Liver (tissue), 3 donors: ENCODE measurements around the gene GPR68.

ENCODE experiments used
- ATF3 ChIP-seq: IDR thresholded peaks from 2 replicates; pipeline ENCODE4 v1.6.1; 2016; ENCODE audit warnings: antibody characterized with exemption
- CTCF ChIP-seq: fragments of 150-350 bp; IDR thresholded peaks from 2 replicates; pipeline ENCODE4 v1.5.1; 2017; ENCODE audit warnings: improper control_type of control experiment, low read depth, low read length; ENCODE audit not compliant: missing input control
- EGR1 ChIP-seq, 2 donors: IDR thresholded peaks; 2 replicates each; pipeline ENCODE4 v1.6.1; 2016 to 2018; ENCODE audit warnings: antibody characterized with exemption in 2 of 2, low read depth in 2 of 2
- GABPA ChIP-seq, 2 donors: IDR thresholded peaks in 1 of 2; conservative IDR thresholded peaks in 1 of 2; 2 replicates each; pipeline ENCODE4 v1.6.1; 2016; ENCODE audit warnings: antibody characterized with exemption in 2 of 2, mild to moderate bottlenecking in 1 of 2, moderate library complexity in 1 of 2
- HNF4G ChIP-seq: IDR thresholded peaks from 2 replicates; pipeline ENCODE4 v1.6.1; 2016; ENCODE audit warnings: antibody characterized with exemption
- RAD21 ChIP-seq, 2 donors: IDR thresholded peaks; 2 replicates each; pipeline ENCODE4 v1.6.1; 2016; ENCODE audit warnings: antibody characterized with exemption in 2 of 2, mild to moderate bottlenecking in 2 of 2
- SP1 ChIP-seq: IDR thresholded peaks from 2 replicates; pipeline ENCODE4 v1.6.1; 2018; ENCODE audit warnings: antibody characterized with exemption, mild to moderate bottlenecking
- TAF1 ChIP-seq: conservative IDR thresholded peaks from 2 replicates; pipeline ENCODE4 v1.6.1; 2016; ENCODE audit warnings: antibody characterized with exemption, mild to moderate bottlenecking
- YY1 ChIP-seq: IDR thresholded peaks from 2 replicates; pipeline ENCODE4 v1.6.1; 2016; ENCODE audit warnings: antibody characterized with exemption, mild to moderate bottlenecking
- ZBTB33 ChIP-seq: IDR thresholded peaks from 2 replicates; pipeline ENCODE4 v1.6.1; 2016; ENCODE audit warnings: antibody characterized with exemption
- donor health status: healthy.
- donor health status: healthy.

- TF ChIP-seq CTCF: no peak
- TF ChIP-seq YY1: no peak
- TF ChIP-seq ZBTB33: no peak
- TF ChIP-seq TAF1: no peak
- TF ChIP-seq ATF3: no peak
- no peak for TF ChIP-seq HNF4G
- no peak for TF ChIP-seq SP1
- no peak for TF ChIP-seq RAD21 (IDR thresholded peaks at IDR 0.05)
- TF ChIP-seq GABPA (IDR thresholded peaks at IDR 0.05 in 1 of 2, conservative IDR thresholded peaks at IDR 0.05 in 1 of 2): no peak
- TF ChIP-seq EGR1 (IDR thresholded peaks at IDR 0.05; ENCODE audit: low read depth in 2 of 2): no peak
Measured at GRCh38 chr14:91221270-91221669, 23.2 kb downstream of the GPR68 start.
